Pulmonary artery endothelial cell (primary cell): Measurements from ENCODE around the gene FADS6. TPM values are rescaled to one million over a fixed set of nuclear protein-coding genes. Genes with fewer than 3 reads are reported as not detected.
"Not testable (repeated sequence)": the region's sequence is repeated elsewhere in the genome, so short reads cannot be mapped to it uniquely, and the experiment has no call there.

ENCODE experiments used
- DNase-seq: peaks from one replicate; pipeline ENCODE4 v3.0.0-alpha.2; 2011; ENCODE audit warnings: low read depth, low spot score
- total RNA-seq: library from RNA; depleted of rRNA; stranded (reverse); fragments of >200 nt; gene quantifications from 2 replicates; pipeline ENCODE4 v1.2.3, GENCODE V29; 2014

Gene FADS6
- total RNA-seq, 1 donor from 2014 or later, result not detected

- no peak for DNase-seq
Measured at GRCh38 chr17:74921026-74921681, 27.7 kb upstream of the FADS6 start.

DNA sequence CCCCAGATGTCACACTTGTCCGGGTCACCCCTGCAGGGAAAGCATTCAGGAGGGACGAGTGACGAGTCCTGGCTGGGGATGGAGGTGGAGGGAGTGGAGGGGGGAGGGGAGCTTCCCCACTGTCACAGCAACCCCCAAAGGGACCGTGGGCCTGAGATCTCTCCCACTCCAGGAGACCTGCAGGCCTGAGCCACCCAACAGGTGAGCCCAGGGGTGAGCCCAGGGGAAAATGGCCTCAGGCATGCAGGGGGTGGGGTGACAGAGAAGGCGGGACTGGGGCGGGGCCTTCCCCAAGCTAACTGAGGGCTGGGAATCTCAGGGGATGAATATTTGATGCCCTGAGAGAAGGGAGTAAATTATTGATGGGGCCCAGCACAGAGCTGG is 27.2 kb upstream of the FADS6 start:
- no peak for DNase-seq

- DNase-seq, result no peak
Measured at GRCh38 chr17:74920306-74920620, 26.8 kb upstream of the FADS6 start.

DNA sequence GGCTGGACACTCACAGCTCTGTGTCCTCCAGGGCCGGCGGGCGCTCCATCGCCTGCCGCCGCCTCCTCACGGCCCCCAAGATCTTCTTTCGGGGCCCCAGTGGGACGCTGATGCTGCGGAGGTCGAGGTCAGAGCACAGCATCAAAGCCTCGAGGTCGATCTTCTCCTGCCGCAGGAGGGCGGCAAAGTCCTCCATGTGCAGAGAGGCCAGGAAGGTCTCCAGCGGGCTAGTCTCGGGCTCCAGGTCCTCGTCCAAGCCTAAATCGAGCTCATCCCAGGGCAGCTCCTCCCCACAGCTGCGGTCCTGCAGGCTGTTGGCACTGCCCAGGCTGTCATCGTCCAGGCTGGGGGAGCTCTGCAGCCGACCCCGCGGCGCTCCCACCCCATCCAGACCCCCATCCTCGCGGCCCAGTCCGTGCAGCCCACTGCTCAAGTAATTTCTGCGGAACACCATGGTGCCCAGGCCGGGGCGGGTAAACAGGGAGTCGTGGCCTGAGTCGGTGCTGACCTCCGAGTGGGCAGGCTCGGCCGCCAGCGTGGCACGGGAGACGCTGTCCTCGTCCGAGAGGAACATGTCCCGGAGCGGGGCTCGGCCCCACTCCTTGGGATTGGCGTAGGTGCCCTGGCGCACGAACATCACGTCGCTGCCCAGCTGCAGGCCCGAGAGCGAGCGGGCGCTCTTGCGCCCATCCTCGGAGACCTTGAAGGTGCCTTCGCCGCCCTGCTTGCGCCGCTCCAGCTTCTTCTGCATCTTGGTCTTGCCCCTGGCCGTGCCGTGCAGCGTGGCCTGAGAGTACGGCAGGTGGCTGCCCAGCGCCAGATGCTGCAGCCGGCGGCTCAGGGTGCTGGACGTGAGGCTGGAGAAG is 26.2 kb upstream of the FADS6 start:
- DNase-seq, result no peak

DNA sequence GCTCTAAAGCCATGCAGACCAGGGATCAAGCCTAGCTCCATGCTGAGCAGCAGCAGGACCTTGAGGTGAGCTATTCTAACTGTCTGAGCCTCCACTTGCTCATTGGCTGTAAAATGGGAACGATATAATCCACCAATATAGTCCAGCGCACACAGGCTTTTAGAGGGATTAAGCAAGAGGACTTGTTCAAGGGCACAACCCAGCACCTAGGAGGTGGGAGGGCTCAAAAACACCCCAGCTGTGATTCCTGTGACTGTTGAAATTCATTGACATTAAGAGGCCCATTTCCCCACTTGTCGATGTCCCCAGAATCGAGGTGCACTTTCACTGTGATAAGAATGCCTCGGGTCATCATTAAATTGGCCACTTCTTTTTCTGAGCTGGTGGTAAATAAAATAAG is 25.5 kb upstream of the FADS6 start:
- no peak for DNase-seq

GRCh38 chr17:74917430-74917829 is 24.0 kb upstream of the FADS6 start:
- no peak for DNase-seq

DNA sequence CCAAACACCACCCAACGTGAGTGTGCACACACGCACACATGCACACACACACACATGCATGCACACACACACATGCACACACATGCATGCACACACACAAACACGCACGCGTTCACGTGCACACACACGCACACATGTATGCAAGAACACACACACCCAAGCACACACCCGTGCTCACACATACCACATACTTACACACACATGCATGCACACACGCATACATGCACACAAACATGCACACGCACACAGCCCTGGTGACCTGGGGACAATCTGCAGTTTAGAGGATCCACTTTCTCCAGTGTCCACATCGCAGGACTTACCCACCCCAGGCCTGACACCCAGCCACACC is 23.4 kb upstream of the FADS6 start:
- no peak for DNase-seq

DNA sequence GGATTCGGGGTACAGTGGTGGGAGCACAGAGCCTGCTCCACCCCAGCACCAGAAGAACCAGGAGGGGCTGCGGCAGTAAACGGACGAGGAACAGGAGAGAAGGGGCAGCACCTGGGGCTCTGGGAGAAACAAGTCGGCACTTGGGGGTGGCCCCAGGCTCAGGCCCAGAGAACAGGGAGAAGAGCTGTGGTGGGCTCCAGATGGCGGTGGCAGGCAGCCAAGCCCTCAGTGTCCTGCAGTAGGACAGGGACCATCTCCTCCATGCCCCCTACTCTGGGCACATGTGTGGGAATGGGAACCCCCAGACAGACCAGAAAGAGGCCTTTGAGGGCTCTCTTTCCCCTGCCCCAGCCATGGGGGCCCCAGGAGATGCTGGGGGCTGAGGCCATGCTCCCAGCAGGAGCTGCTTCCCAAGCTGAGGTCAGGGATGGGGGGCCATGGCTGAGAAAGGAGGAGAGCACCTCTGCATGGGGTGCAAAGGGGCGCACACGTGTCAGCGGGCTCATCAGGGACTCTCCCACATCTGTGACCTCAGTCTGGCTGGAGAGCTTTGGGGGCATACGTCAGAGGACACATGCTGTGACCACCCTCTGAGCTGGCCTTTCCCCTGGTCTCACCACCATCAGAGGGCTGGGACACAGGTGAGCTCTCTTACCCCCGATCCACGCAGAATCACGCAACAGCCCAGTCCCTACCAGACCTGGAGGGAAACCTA is 22.9 kb upstream of the FADS6 start:
- no peak for DNase-seq

GRCh38 chr17:74911423-74911822 is 18.0 kb upstream of the FADS6 start:
- not testable (repeated sequence) for DNase-seq

GRCh38 chr17:74909097-74909496 is 15.7 kb upstream of the FADS6 start:
- DNase-seq, result not testable (repeated sequence)

DNA sequence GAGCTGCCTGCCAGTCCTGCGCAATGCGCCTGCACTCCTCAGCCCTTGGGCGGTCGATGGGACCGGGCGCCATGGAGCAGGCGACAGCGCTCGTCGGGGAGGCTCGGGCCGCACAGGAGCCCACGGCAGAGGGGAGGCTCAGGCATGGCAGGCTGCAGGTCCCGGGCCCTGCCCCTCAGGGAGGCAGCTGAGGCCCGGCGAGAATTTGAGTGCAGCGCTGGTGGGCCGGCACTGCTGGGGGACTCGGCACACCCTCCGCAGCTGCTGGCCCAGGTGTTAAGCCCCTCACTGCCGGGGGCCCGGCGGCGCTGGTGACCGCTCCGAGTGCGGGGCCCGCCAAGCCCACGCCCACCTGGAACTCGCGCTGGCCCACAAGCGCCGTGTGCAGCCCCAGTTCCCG is 13.6 kb upstream of the FADS6 start:
- DNase-seq, result no peak

DNA sequence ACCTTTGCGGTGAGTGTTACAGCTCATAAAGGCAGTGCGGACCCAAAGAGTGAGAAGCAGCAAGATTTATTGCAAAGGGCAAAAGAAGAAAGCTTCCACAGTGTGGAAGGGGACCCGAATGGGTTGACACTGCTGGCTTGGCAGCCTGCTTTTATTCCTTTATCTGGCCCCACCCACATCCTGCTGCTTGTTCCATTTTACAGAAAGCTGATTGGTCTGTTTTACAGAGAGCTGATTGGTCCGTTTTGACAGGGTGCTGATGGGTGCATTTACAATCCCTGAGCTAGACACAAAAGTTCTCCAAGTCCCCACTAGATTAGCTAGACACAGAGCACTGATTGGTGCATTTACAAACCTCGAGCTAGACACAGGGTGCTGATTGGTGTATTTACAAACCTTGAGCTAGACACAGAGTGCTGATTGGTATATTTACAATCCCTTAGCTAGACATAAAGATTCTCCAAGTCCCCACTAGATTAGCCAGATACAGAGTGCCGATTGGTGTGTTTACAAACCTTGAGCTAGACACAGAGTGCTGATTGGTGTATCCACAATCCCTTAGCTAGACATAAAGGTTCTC is 12.9 kb upstream of the FADS6 start:
- DNase-seq, result not testable (repeated sequence)

GRCh38 chr17:74904687-74905409 is 11.4 kb upstream of the FADS6 start:
- no peak for DNase-seq

GRCh38 chr17:74903671-74904070 is 10.2 kb upstream of the FADS6 start:
- no peak for DNase-seq

DNA sequence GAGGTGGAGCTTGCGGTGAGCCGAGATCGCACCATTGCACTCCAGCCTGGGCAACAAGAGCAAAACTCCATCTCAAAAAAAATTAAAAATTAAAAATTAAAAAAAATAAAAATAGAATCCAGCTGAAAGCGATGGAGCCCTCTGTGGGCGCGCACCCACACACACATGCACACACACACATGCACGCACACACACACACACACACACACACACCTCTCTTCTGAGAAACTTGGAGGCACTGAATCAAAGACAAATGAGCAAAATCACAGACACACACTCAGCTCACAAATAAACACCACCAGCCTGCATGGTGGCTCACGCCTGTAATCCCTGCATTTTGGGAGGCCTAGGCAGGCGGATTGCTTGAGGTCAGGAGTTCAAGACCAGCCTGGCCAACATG is 9.6 kb upstream of the FADS6 start:
- DNase-seq, result no peak

DNA sequence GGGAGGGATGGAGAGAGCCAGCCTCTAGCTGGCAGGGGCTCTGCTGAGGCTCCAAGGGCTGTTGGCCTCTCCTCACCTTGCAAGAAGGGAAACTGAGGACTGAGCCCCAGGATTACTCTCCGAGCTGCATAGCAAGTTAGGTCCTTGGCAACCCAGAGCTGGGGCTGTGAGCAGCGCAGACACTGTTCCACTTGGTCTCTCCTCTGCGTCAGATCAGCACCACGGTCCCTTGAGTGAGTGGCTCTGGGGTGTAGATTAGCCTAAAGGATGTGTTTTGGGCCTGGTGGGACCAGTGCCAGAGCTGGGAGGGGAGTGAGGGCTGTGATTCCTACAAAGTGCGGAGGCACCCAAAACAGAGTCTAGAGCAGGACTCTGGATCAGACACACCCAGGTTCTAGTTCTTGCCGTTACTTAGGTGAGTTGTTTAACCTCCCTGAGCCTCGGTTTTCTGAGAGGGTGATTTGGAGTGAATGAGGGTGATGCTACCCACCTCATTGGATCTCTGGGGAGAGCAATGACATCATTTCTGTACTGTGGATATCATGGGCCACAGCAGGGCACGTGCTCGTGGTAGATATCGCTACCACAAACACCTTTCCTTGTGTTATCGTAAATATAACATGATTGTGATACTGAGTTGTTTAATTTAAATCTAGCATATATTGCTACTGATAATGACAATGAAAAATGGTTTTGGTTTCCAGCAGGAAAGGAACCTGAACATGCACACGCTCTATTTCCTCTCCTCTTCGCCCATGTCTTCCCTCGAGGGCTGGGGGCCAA is 8.1 kb upstream of the FADS6 start:
- DNase-seq, result no peak

- no peak for DNase-seq
Measured at GRCh38 chr17:74900208-74900607, 6.8 kb upstream of the FADS6 start.

- no peak for DNase-seq
Measured at GRCh38 chr17:74898376-74898946, 5.0 kb upstream of the FADS6 start.

- DNase-seq, result no peak
Measured at GRCh38 chr17:74893936-74894671, 671 bp upstream of the FADS6 start.
